GM23338 (cell line): ENCODE results near the gene ACO1. TPM values are rescaled to one million over a fixed set of nuclear protein-coding genes. Genes with fewer than 3 reads are reported as not detected.

ENCODE experiments used
- ATAC-seq: fragments of 200-7000 bp; cut with Tn5 transposase; 3 replicates; pipeline ENCODE4 v1.9.1; 2020
- DNase-seq: peaks from one replicate; pipeline ENCODE4 v3.0.0-alpha.2; 2015; ENCODE audit warnings: low spot score
- H2AFZ ChIP-seq: fragments of 200-600 bp; sonication (generic); 2 replicates; pipeline ENCODE4 v1.8.0; 2016; ENCODE audit warnings: antibody characterized with exemption, mild to moderate bottlenecking, moderate library complexity
- H3F3A ChIP-seq: fragments of 200-600 bp; sonication (generic); replicated peaks from 2 replicates; pipeline ENCODE4 v1.8.0; 2017; ENCODE audit warnings: antibody characterized with exemption, mixed run types, low read depth
- H3K27ac ChIP-seq: fragments of 200-600 bp; sonication (generic); 2 replicates; pipeline ENCODE4 v1.6.1; 2016; ENCODE audit warnings: low read depth
- H3K27me3 ChIP-seq: fragments of 200-600 bp; sonication (generic); 2 replicates; pipeline ENCODE4 v1.8.0; 2016; ENCODE audit warnings: mild to moderate bottlenecking, mixed run types, moderate library complexity; ENCODE audit not compliant: insufficient read depth
- H3K36me3 ChIP-seq: fragments of 200-600 bp; sonication (generic); 2 replicates; pipeline ENCODE4 v1.8.0; 2016; ENCODE audit warnings: mild to moderate bottlenecking; ENCODE audit not compliant: insufficient read depth
- H3K4me1 ChIP-seq: fragments of 200-600 bp; sonication (generic); 2 replicates; pipeline ENCODE4 v1.8.0; 2016; ENCODE audit warnings: mild to moderate bottlenecking, moderate library complexity; ENCODE audit not compliant: insufficient read depth
- H3K4me2 ChIP-seq: fragments of 200-600 bp; sonication (generic); 2 replicates; pipeline ENCODE4 v1.7.1; 2017; ENCODE audit warnings: mixed run types
- H3K4me3 ChIP-seq: fragments of 200-600 bp; sonication (generic); 2 replicates; pipeline ENCODE4 v1.6.1; 2016; ENCODE audit warnings: mixed run types
- H3K79me2 ChIP-seq: fragments of 200-600 bp; sonication (generic); replicated peaks from 2 replicates; pipeline ENCODE4 v1.8.0; 2017; ENCODE audit warnings: mild to moderate bottlenecking; ENCODE audit not compliant: insufficient read depth
- H3K9me2 ChIP-seq: fragments of 200-600 bp; sonication (generic); 2 replicates; pipeline ENCODE4 v1.8.0; 2017; ENCODE audit not compliant: insufficient read depth
- H4K20me1 ChIP-seq: fragments of 200-600 bp; sonication (generic); replicated peaks from 2 replicates; pipeline ENCODE4 v1.8.0; 2017; ENCODE audit warnings: mild to moderate bottlenecking; ENCODE audit not compliant: insufficient read depth
- H3K27ac Mint-ChIP-seq: 2 replicates; pipeline ENCODE4 v1.8.0; 2020; ENCODE audit warnings: inconsistent platforms, mild to moderate bottlenecking, moderate library complexity, mixed read lengths
- H3K27me3 Mint-ChIP-seq: 3 replicates; pipeline ENCODE4 v1.8.0; 2022; ENCODE audit warnings: low read depth, mild to moderate bottlenecking, moderate library complexity, mixed read lengths, inconsistent platforms; ENCODE audit not compliant: insufficient read depth, poor library complexity
- H3K36me3 Mint-ChIP-seq: 3 replicates; pipeline ENCODE4 v1.8.0; 2021; ENCODE audit warnings: low read depth, mild to moderate bottlenecking, inconsistent platforms, moderate library complexity, mixed read lengths
- H3K4me1 Mint-ChIP-seq: 3 replicates; pipeline ENCODE4 v1.8.0; 2020; ENCODE audit warnings: mild to moderate bottlenecking, inconsistent platforms, mixed read lengths
- H3K4me3 Mint-ChIP-seq: 3 replicates; pipeline ENCODE4 v1.8.0; 2021; ENCODE audit warnings: moderate library complexity, mild to moderate bottlenecking, inconsistent platforms, mixed read lengths
- H3K9me3 Mint-ChIP-seq: 3 replicates; pipeline ENCODE4 v1.8.0; 2020; ENCODE audit warnings: moderate library complexity, mild to moderate bottlenecking, inconsistent platforms, mixed read lengths
- CREB1 ChIP-seq: fragments of 250-450 bp; sonication (Bioruptor Pico); IDR thresholded peaks from 2 replicates; pipeline ENCODE4 v1.5.0; 2020; ENCODE audit warnings: low read depth, mild to moderate bottlenecking, moderate library complexity
- CTCF ChIP-seq, 2 experiments: fragments of 200-600 bp in 1 of 2; sonication (generic) in 1 of 2; conservative IDR thresholded peaks; 2 replicates each; pipeline versions ENCODE4 v1.5.1 to v1.6.1; 2016 to 2017; ENCODE audit warnings: antibody characterized with exemption in 2 of 2, low read depth in 2 of 2, mild to moderate bottlenecking in 2 of 2, moderate library complexity in 1 of 2
- ETS1 ChIP-seq: IDR thresholded peaks from 2 replicates; pipeline ENCODE4 v1.6.1; 2016; ENCODE audit warnings: antibody characterized with exemption
- EZH2 ChIP-seq: fragments of 200-600 bp; sonication (generic); IDR thresholded peaks from one replicate; pipeline ENCODE4 v1.8.0; 2017; ENCODE audit warnings: antibody characterized with exemption, mild to moderate bottlenecking, low read depth; ENCODE audit not compliant: unreplicated experiment
- EZH2phosphoT487 ChIP-seq: fragments of 200-600 bp; sonication (generic); IDR thresholded peaks from one replicate; pipeline ENCODE4 v1.8.1; 2018; ENCODE audit warnings: antibody characterized with exemption; ENCODE audit not compliant: unreplicated experiment
- JUNB ChIP-seq: IDR thresholded peaks from one replicate; pipeline ENCODE4 v1.6.1; 2016; ENCODE audit warnings: antibody characterized with exemption; ENCODE audit not compliant: unreplicated experiment
- NANOG ChIP-seq: IDR thresholded peaks from 2 replicates; pipeline ENCODE4 v1.6.1; 2016; ENCODE audit warnings: antibody characterized with exemption, borderline replicate concordance
- POLR2AphosphoS5 ChIP-seq: IDR thresholded peaks from 2 replicates; pipeline ENCODE4 v1.6.1; 2016; ENCODE audit warnings: antibody characterized with exemption, low read depth
- REST ChIP-seq: IDR thresholded peaks from one replicate; pipeline ENCODE4 v1.6.1; 2018; ENCODE audit warnings: antibody characterized with exemption; ENCODE audit not compliant: unreplicated experiment
- STAT1 ChIP-seq: IDR thresholded peaks from one replicate; pipeline ENCODE4 v1.6.1; 2016; ENCODE audit warnings: antibody characterized with exemption; ENCODE audit not compliant: unreplicated experiment
- ZNF114 ChIP-seq: fragments of 250-450 bp; sonication (Bioruptor Pico); IDR thresholded peaks from 2 replicates; pipeline ENCODE4 v1.5.0; 2020; ENCODE audit warnings: mild to moderate bottlenecking, moderate library complexity
- ZNF331 ChIP-seq: fragments of 250-450 bp; sonication (Bioruptor Pico); IDR thresholded peaks from 2 replicates; pipeline ENCODE4 v1.5.0; 2020; ENCODE audit warnings: low read depth, mild to moderate bottlenecking, moderate library complexity
- polyA plus RNA-seq: library from polyadenylated mRNA; unstranded; fragments of >200 nt; fragmentation: Nextera tagmentation; extraction: Ambion mirVana; gene quantifications from 2 replicates; pipeline ENCODE4 v1.2.1, GENCODE V29; 2016
- total RNA-seq: library from RNA; depleted of rRNA; stranded (reverse); fragments of >200 nt; shearing (Covaris generic); gene quantifications from 2 replicates; pipeline ENCODE4 v1.2.3, GENCODE V29; 2014
- TF ChIP-seq, protein P1 (sequence below): fragments of 250-450 bp; sonication (Bioruptor Pico); IDR thresholded peaks from 2 replicates; pipeline ENCODE4 v1.5.0; 2020; ENCODE audit warnings: mild to moderate bottlenecking, moderate library complexity

Gene ACO1
- total and polyA plus RNA-seq, 2 experiments from 2014 or later: 16.6 to 41.0 TPM

- TF ChIP-seq CTCF (conservative IDR thresholded peaks at IDR 0.05; ENCODE audit: low read depth in 2 of 2) (no peak), STAT1 (no peak), EZH2 (no peak), ZNF331 (no peak)
Measured at GRCh38 chr9:32406046-32406445, 21.6 kb downstream of the ACO1 start (continued).

DNA sequence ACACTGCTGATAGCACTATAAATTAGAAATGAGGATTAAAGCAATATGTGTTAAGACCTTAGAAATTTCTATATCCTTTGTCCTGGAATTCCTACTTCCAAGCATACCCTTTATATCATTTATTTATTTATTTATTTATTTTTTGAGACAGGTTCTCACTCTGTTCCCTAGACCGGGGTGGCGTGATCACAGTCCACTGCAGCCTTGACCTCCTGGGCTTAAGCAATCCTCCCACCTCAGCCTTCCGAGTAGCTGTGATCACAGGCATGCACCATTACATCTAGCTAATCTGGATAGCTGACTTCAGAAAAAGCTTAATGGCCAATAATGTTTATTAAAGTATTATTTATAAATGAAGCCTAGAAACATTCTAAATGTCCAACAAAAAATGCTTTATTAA is 27.3 kb downstream of the ACO1 start:
- H3K4me2 ChIP-seq: no peak overlapping the region
- no peak overlapping the region for H2AFZ ChIP-seq
- peaks cover 38% of the 10 kb centered on the region for H3K36me3 Mint-ChIP-seq
- no peaks in the 10 kb centered on the region for H4K20me1 ChIP-seq
- ATAC-seq (no peak), DNase-seq (no peak)
- H3K4me3 Mint-ChIP-seq: no peak overlapping the region
- H3K9me3 Mint-ChIP-seq: no peaks in the 10 kb centered on the region
- no peaks in the 10 kb centered on the region for H3K4me1 ChIP-seq
- H3K27ac ChIP-seq: no peak overlapping the region
- H3K9me2 ChIP-seq: no peaks in the 10 kb centered on the region
- no peaks in the 10 kb centered on the region for H3K27me3 ChIP-seq
- H3K27me3 Mint-ChIP-seq: no peaks in the 10 kb centered on the region
- no peak overlapping the region for H3K4me3 ChIP-seq
- H3F3A ChIP-seq: no peaks in the 10 kb centered on the region
- H3K4me1 Mint-ChIP-seq: no peaks in the 10 kb centered on the region
- no peaks in the 10 kb centered on the region for H3K79me2 ChIP-seq
- TF ChIP-seq, protein P1, sequence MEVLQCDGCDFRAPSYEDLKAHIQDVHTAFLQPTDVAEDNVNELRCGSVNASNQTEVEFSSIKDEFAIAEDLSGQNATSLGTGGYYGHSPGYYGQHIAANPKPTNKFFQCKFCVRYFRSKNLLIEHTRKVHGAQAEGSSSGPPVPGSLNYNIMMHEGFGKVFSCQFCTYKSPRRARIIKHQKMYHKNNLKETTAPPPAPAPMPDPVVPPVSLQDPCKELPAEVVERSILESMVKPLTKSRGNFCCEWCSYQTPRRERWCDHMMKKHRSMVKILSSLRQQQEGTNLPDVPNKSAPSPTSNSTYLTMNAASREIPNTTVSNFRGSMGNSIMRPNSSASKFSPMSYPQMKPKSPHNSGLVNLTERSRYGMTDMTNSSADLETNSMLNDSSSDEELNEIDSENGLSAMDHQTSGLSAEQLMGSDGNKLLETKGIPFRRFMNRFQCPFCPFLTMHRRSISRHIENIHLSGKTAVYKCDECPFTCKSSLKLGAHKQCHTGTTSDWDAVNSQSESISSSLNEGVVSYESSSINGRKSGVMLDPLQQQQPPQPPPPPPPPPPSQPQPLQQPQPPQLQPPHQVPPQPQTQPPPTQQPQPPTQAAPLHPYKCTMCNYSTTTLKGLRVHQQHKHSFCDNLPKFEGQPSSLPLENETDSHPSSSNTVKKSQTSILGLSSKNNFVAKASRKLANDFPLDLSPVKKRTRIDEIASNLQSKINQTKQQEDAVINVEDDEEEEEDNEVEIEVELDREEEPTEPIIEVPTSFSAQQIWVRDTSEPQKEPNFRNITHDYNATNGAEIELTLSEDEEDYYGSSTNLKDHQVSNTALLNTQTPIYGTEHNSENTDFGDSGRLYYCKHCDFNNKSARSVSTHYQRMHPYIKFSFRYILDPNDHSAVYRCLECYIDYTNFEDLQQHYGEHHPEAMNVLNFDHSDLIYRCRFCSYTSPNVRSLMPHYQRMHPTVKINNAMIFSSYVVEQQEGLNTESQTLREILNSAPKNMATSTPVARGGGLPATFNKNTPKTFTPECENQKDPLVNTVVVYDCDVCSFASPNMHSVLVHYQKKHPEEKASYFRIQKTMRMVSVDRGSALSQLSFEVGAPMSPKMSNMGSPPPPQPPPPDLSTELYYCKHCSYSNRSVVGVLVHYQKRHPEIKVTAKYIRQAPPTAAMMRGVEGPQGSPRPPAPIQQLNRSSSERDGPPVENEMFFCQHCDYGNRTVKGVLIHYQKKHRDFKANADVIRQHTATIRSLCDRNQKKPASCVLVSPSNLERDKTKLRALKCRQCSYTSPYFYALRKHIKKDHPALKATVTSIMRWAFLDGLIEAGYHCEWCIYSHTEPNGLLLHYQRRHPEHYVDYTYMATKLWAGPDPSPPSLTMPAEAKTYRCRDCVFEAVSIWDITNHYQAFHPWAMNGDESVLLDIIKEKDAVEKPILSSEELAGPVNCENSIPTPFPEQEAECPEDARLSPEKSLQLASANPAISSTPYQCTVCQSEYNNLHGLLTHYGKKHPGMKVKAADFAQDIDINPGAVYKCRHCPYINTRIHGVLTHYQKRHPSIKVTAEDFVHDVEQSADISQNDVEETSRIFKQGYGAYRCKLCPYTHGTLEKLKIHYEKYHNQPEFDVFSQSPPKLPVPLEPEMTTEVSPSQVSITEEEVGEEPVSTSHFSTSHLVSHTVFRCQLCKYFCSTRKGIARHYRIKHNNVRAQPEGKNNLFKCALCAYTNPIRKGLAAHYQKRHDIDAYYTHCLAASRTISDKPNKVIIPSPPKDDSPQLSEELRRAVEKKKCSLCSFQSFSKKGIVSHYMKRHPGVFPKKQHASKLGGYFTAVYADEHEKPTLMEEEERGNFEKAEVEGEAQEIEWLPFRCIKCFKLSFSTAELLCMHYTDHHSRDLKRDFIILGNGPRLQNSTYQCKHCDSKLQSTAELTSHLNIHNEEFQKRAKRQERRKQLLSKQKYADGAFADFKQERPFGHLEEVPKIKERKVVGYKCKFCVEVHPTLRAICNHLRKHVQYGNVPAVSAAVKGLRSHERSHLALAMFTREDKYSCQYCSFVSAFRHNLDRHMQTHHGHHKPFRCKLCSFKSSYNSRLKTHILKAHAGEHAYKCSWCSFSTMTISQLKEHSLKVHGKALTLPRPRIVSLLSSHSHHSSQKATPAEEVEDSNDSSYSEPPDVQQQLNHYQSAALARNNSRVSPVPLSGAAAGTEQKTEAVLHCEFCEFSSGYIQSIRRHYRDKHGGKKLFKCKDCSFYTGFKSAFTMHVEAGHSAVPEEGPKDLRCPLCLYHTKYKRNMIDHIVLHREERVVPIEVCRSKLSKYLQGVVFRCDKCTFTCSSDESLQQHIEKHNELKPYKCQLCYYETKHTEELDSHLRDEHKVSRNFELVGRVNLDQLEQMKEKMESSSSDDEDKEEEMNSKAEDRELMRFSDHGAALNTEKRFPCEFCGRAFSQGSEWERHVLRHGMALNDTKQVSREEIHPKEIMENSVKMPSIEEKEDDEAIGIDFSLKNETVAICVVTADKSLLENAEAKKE: no peak
- no peak for TF ChIP-seq POLR2AphosphoS5
- no peak for TF ChIP-seq ZNF331
- no peak for TF ChIP-seq ZNF114
- TF ChIP-seq STAT1: no peak
- no peak for TF ChIP-seq CREB1 (CRISPR knock-in tag)
- no peak for TF ChIP-seq REST
- TF ChIP-seq EZH2: no peak
- TF ChIP-seq ETS1: no peak
- no peak for TF ChIP-seq NANOG
- no peak for TF ChIP-seq EZH2phosphoT487
- no peak for TF ChIP-seq JUNB
- H3K27ac Mint-ChIP-seq: no peak overlapping the region
- H3K36me3 ChIP-seq: peaks cover 12% of the 10 kb centered on the region; the same call in 1 of the 2 replicates
